GM12872 (cell line): ENCODE results near the gene ZNF576.

Experiments
- CTCF ChIP-seq: IDR thresholded peaks from 3 replicates; pipeline ENCODE4 v1.5.1; 2011; ENCODE audit warnings: low read depth, mild to moderate bottlenecking, low read length, moderate library complexity; ENCODE audit not compliant: insufficient read depth

ZNF576 gene

GRCh38 chr19:43578787-43579186, 17.6 kb upstream of the ZNF576 start:
- TF ChIP-seq CTCF: no peak

GRCh38 chr19:43581467-43581866, 14.9 kb upstream of the ZNF576 start:
- TF ChIP-seq CTCF: no peak

- no peak for TF ChIP-seq CTCF
These were observed 13.9 kb upstream of the ZNF576 start for GRCh38 chr19:43582495-43582894.

- no peak for TF ChIP-seq CTCF
These were observed 11.9 kb upstream of the ZNF576 start for GRCh38 chr19:43584484-43584883.

- no peak for TF ChIP-seq CTCF
These were observed 10.0 kb upstream of the ZNF576 start for GRCh38 chr19:43586346-43586745.

GRCh38 chr19:43589277-43589676, 7.1 kb upstream of the ZNF576 start:
- no peak for TF ChIP-seq CTCF

GRCh38 chr19:43589678-43590077, 6.7 kb upstream of the ZNF576 start:
- TF ChIP-seq CTCF: no peak
